ENCODE measurements around the gene FOXO3. TPM values are rescaled to one million over a fixed set of nuclear protein-coding genes. Genes with fewer than 3 reads are reported as not detected.

FOXO3 gene
- total and polyA plus RNA-seq, 2 experiments from 2014 or later, result 19.7 to 36.6 TPM

- H3K9me2 ChIP-seq (ENCODE audit: insufficient read depth), result no peaks in the 10 kb centered on the region
- no peaks in the 10 kb centered on the region for H3K79me2 ChIP-seq (ENCODE audit: insufficient read depth)
- H2AFZ ChIP-seq, result no peak overlapping the region
- no peak for TF ChIP-seq EZH2phosphoT487 (IDR thresholded peaks at IDR 0.05; ENCODE audit: insufficient read depth, low read depth)
- no peak overlapping the region for H3K27ac ChIP-seq
- no peak overlapping the region for H3K4me2 ChIP-seq (ENCODE audit: unreplicated experiment)
- H3K9me3 ChIP-seq (ENCODE audit: low read depth), result no peaks in the 10 kb centered on the region
- H3K4me3 ChIP-seq, result no peak overlapping the region
- no peaks in the 10 kb centered on the region for H3F3A ChIP-seq (ENCODE audit: insufficient read depth)
- 53 to 60% methylated on average over 3 of the region's 3 CpGs for whole genome bisulfite sequencing, 2 experiments (ENCODE audit: low coverage in 1 of 2, low lambda C conversion rate in 2 of 2, missing lambda C conversion rate in 2 of 2)
- H3K36me3 ChIP-seq (ENCODE audit: low read depth), result no peaks in the 10 kb centered on the region
- in situ Hi-C loops (cut with MboI), result loop anchor here (5.0 to 25.0 kb wide), 4 partner anchors 290 to 868 kb away; no protein-coding TSS in a partner anchor
- no peaks in the 10 kb centered on the region for H3K27me3 ChIP-seq (replicated peaks; ENCODE audit: insufficient read depth)
- no peak overlapping the region for H3K9ac ChIP-seq
- no peaks in the 10 kb centered on the region for H3K4me1 ChIP-seq (ENCODE audit: insufficient read depth)
- peak; percentile 39 for DNase-seq
- H4K20me1 ChIP-seq (ENCODE audit: insufficient read depth), result no peaks in the 10 kb centered on the region
Measured at GRCh38 chr6:108544606-108545005, 16.1 kb upstream of the FOXO3 start.

GRCh38 chr6:108546079-108547049, 14.4 kb upstream of the FOXO3 start:
- TF ChIP-seq EZH2phosphoT487 (IDR thresholded peaks at IDR 0.05; ENCODE audit: insufficient read depth, low read depth), result no peak
- no peak for TF ChIP-seq EZH2 (IDR thresholded peaks at IDR 0.05; ENCODE audit: insufficient read depth, poor library complexity, severe bottlenecking)
- DNase-seq, result no peak
- no peaks in the 10 kb centered on the region for H3K79me2 ChIP-seq (ENCODE audit: insufficient read depth)
- in situ Hi-C loops (cut with MboI), result loop anchor here (10.0 to 25.0 kb wide), 2 partner anchors 288 to 866 kb away; no protein-coding TSS in a partner anchor
- no peaks in the 10 kb centered on the region for H3K9me3 ChIP-seq (ENCODE audit: low read depth)
- no peaks in the 10 kb centered on the region for H3K27me3 ChIP-seq (replicated peaks; ENCODE audit: insufficient read depth)
- H3K9ac ChIP-seq, result no peak overlapping the region
- no peaks in the 10 kb centered on the region for H3K36me3 ChIP-seq (ENCODE audit: low read depth)
- no peak overlapping the region for H3K27ac ChIP-seq
- 79 to 83% methylated on average over 6 of the region's 6 CpGs for WGBS, 2 experiments (ENCODE audit: low coverage in 1 of 2, low lambda C conversion rate in 2 of 2, missing lambda C conversion rate in 2 of 2)
- no peaks in the 10 kb centered on the region for H4K20me1 ChIP-seq (ENCODE audit: insufficient read depth)
- no peaks in the 10 kb centered on the region for H3K9me2 ChIP-seq (ENCODE audit: insufficient read depth)
- H3K4me2 ChIP-seq (ENCODE audit: unreplicated experiment), result no peak overlapping the region
- no peak overlapping the region for H3K4me3 ChIP-seq
- no peaks in the 10 kb centered on the region for H3K4me1 ChIP-seq (ENCODE audit: insufficient read depth)
- no peaks in the 10 kb centered on the region for H3F3A ChIP-seq (ENCODE audit: insufficient read depth)
- no peak overlapping the region for H2AFZ ChIP-seq

- Histone ChIP-seq H3K9ac (no peak overlapping the region), H3K9me2 (ENCODE audit: insufficient read depth) (no peaks in the 10 kb centered on the region), H3K36me3 (ENCODE audit: low read depth) (no peaks in the 10 kb centered on the region), H3K9me3 (ENCODE audit: low read depth) (no peaks in the 10 kb centered on the region), H3K27ac (no peak overlapping the region), H3K79me2 (ENCODE audit: insufficient read depth) (no peaks in the 10 kb centered on the region), H3K4me1 (ENCODE audit: insufficient read depth) (no peaks in the 10 kb centered on the region), H3K4me3 (no peak overlapping the region), H3F3A (ENCODE audit: insufficient read depth) (no peaks in the 10 kb centered on the region), H2AFZ (no peak overlapping the region), H4K20me1 (ENCODE audit: insufficient read depth) (no peaks in the 10 kb centered on the region), H3K4me2 (ENCODE audit: unreplicated experiment) (no peak overlapping the region), H3K27me3 (replicated peaks; ENCODE audit: insufficient read depth) (no peaks in the 10 kb centered on the region)
- TF ChIP-seq EZH2phosphoT487 (IDR thresholded peaks at IDR 0.05; ENCODE audit: insufficient read depth, low read depth) (no peak), EZH2 (IDR thresholded peaks at IDR 0.05; ENCODE audit: insufficient read depth, poor library complexity, severe bottlenecking) (no peak)
- DNase-seq, result no peak
- 83 to 90% methylated on average over 1 of the region's 1 CpG for WGBS, 2 experiments (ENCODE audit: low coverage in 1 of 2, low lambda C conversion rate in 2 of 2, missing lambda C conversion rate in 2 of 2)
- in situ Hi-C loops (cut with MboI), result loop anchor here (10.0 to 25.0 kb wide), 2 partner anchors 286 to 863 kb away; no protein-coding TSS in a partner anchor
Measured at GRCh38 chr6:108549241-108549640, 11.5 kb upstream of the FOXO3 start.

GRCh38 chr6:108549741-108550140, 11.0 kb upstream of the FOXO3 start:
- 81 to 83% methylated on average over 3 of the region's 3 CpGs for WGBS, 2 experiments (ENCODE audit: low coverage in 1 of 2, low lambda C conversion rate in 2 of 2, missing lambda C conversion rate in 2 of 2)
- Histone ChIP-seq H3K27me3 (replicated peaks; ENCODE audit: insufficient read depth) (no peaks in the 10 kb centered on the region), H3K4me2 (ENCODE audit: unreplicated experiment) (no peak overlapping the region), H3K79me2 (ENCODE audit: insufficient read depth) (no peaks in the 10 kb centered on the region), H4K20me1 (ENCODE audit: insufficient read depth) (no peaks in the 10 kb centered on the region), H3K4me3 (no peak overlapping the region), H3K4me1 (ENCODE audit: insufficient read depth) (no peaks in the 10 kb centered on the region), H3K9me3 (ENCODE audit: low read depth) (no peaks in the 10 kb centered on the region), H3K9me2 (ENCODE audit: insufficient read depth) (no peaks in the 10 kb centered on the region), H3K27ac (no peak overlapping the region), H2AFZ (no peak overlapping the region), H3F3A (ENCODE audit: insufficient read depth) (no peaks in the 10 kb centered on the region), H3K9ac (no peak overlapping the region), H3K36me3 (ENCODE audit: low read depth) (no peaks in the 10 kb centered on the region)
- peak; percentile 51 for DNase-seq
- TF ChIP-seq EZH2 (IDR thresholded peaks at IDR 0.05; ENCODE audit: insufficient read depth, poor library complexity, severe bottlenecking) (no peak), EZH2phosphoT487 (IDR thresholded peaks at IDR 0.05; ENCODE audit: insufficient read depth, low read depth) (no peak)
- in situ Hi-C loops (cut with MboI), result loop anchor here (10.0 to 25.0 kb wide), 2 partner anchors 285 to 863 kb away; no protein-coding TSS in a partner anchor

Data from GM23248 (cell line).